Mesendoderm (in vitro differentiated cells): Measurements from ENCODE around the gene SLC30A7.
"Not testable (repeated sequence)": the region's sequence is repeated elsewhere in the genome, so short reads cannot be mapped to it uniquely, and the experiment has no call there.

Experiments
- DNase-seq: peaks from one replicate; pipeline ENCODE4 v3.0.0; 2013
- H2AK5ac ChIP-seq: 2 replicates; pipeline ENCODE4 v1.6.1; 2013; ENCODE audit warnings: low read length, inconsistent platforms
- H2BK120ac ChIP-seq: 2 replicates; pipeline ENCODE4 v1.6.1; 2013; ENCODE audit warnings: low read depth, mild to moderate bottlenecking, low read length, moderate library complexity, mixed read lengths
- H2BK15ac ChIP-seq: replicated peaks from 2 replicates; pipeline ENCODE4 v1.6.1; 2013; ENCODE audit warnings: low read depth, mild to moderate bottlenecking, moderate library complexity
- H2BK5ac ChIP-seq: 2 replicates; pipeline ENCODE4 v1.6.1; 2013; ENCODE audit warnings: low read length, inconsistent platforms
- H3K18ac ChIP-seq: 2 replicates; pipeline ENCODE4 v1.6.1; 2013; ENCODE audit warnings: mild to moderate bottlenecking, low read length, mixed read lengths
- H3K23ac ChIP-seq: one replicate; pipeline ENCODE4 v1.6.1; 2013; ENCODE audit warnings: low read length
- H3K27ac ChIP-seq: 2 replicates; pipeline ENCODE4 v1.5.1; 2013; ENCODE audit warnings: low read depth, mild to moderate bottlenecking, inconsistent platforms, low read length, moderate library complexity
- H3K27me3 ChIP-seq: 2 replicates; pipeline ENCODE4 v1.6.1; 2013; ENCODE audit warnings: low read length, control low read depth, mild to moderate bottlenecking, inconsistent platforms; ENCODE audit not compliant: insufficient read depth, poor library complexity
- H3K36me3 ChIP-seq: 2 replicates; pipeline ENCODE4 v1.6.1; 2013; ENCODE audit warnings: low read length, inconsistent platforms; ENCODE audit not compliant: control insufficient read depth, insufficient read depth
- H3K4ac ChIP-seq: one replicate; pipeline ENCODE4 v1.6.1; 2013; ENCODE audit warnings: low read depth, mild to moderate bottlenecking, low read length, moderate library complexity
- H3K4me1 ChIP-seq: 2 replicates; pipeline ENCODE4 v1.6.1; 2013; ENCODE audit warnings: low read depth, low read length, inconsistent platforms; ENCODE audit not compliant: control insufficient read depth
- H3K4me2 ChIP-seq: 2 replicates; pipeline ENCODE4 v1.6.1; 2013; ENCODE audit warnings: low read length
- H3K4me3 ChIP-seq: 2 replicates; pipeline ENCODE4 v1.5.1; 2013; ENCODE audit warnings: mild to moderate bottlenecking, low read length
- H3K56ac ChIP-seq: one replicate; pipeline ENCODE4 v1.6.1; 2013; ENCODE audit warnings: low read length
- H3K79me1 ChIP-seq: 2 replicates; pipeline ENCODE4 v1.6.1; 2013; ENCODE audit warnings: low read length, inconsistent platforms
- H3K79me2 ChIP-seq: 2 replicates; pipeline ENCODE4 v1.6.1; 2013; ENCODE audit warnings: mild to moderate bottlenecking, low read length; ENCODE audit not compliant: control insufficient read depth, insufficient read depth
- H3K9ac ChIP-seq: 2 replicates; pipeline ENCODE4 v1.6.1; 2013; ENCODE audit warnings: low read length, inconsistent platforms
- H4K5ac ChIP-seq: one replicate; pipeline ENCODE4 v1.6.1; 2013; ENCODE audit warnings: low read length
- H4K8ac ChIP-seq: one replicate; pipeline ENCODE4 v1.6.1; 2013; ENCODE audit warnings: low read depth, mild to moderate bottlenecking, control low read depth, low read length, moderate library complexity
- WGBS: extraction: QIAGEN DNeasy Blood & Tissue Kit; methylation state at CpG from one replicate; pipeline ENCODE4 v1.1.7; 2013; ENCODE audit warnings: low lambda C conversion rate, missing lambda C conversion rate; ENCODE audit not compliant: insufficient coverage; ENCODE audit errors: extremely low coverage; 5-methylcytosine and 5-hydroxymethylcytosine counted together

SLC30A7 gene

DNA sequence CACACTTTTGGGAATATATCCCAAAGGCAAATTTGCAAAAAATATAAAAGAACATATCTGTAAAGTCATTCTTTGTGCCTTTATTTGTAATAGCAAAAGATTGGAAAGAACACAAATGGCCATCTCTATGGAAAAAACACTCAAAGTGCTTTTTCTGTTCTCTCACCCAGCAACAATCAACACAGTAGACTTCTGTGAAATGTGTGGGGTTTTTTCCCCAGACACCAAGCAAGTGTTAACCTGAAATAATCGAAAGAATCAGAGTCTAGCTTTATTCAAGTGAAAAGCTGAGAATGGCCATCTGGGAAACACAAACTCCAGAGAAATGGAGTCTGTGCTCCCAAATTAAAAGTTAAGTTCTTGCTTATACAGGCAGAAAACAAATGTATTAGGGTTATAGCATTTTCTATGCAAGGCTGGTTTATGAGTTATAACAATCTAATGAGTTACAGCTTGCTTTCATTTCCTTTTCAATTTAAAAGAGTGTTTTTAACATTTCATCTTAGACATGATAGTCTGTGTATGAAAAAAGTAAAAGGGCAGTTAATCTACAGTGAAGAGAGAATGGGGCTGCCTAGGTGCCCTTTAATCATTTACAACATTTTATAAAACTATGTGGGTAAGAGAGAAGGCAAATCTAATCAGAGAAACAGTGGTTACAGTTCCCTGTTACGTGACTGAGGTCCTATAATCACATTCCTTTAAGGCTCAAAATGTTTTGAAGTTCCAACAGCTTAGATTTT lies 46.6 kb downstream of the SLC30A7 start:
- no peak overlapping the region for H3K9ac ChIP-seq
- no peak overlapping the region for H2BK120ac ChIP-seq
- no peak for DNase-seq
- no peak overlapping the region for H3K23ac ChIP-seq
- no peak overlapping the region for H3K4ac ChIP-seq
- H2BK15ac ChIP-seq, result no peak overlapping the region
- no peak overlapping the region for H3K56ac ChIP-seq
- no peak overlapping the region for H3K27ac ChIP-seq
- no CpG with 5 or more reads among the region's 2 CpGs for WGBS
- H3K4me3 ChIP-seq, result no peak overlapping the region
- H3K27me3 ChIP-seq, result no peaks in the 10 kb centered on the region
- no peak overlapping the region for H3K4me2 ChIP-seq
- no peak overlapping the region for H2BK5ac ChIP-seq
- no peaks in the 10 kb centered on the region for H3K79me2 ChIP-seq
- no peak overlapping the region for H3K18ac ChIP-seq
- H3K4me1 ChIP-seq, result no peaks in the 10 kb centered on the region
- H4K5ac ChIP-seq, result no peak overlapping the region
- no peak overlapping the region for H2AK5ac ChIP-seq
- H3K36me3 ChIP-seq, result no peaks in the 10 kb centered on the region
- H3K79me1 ChIP-seq, result peaks cover 3% of the 10 kb centered on the region
- H4K8ac ChIP-seq, result no peak overlapping the region

- H4K5ac ChIP-seq, result no peak overlapping the region
- H3K79me1 ChIP-seq, result peaks cover under 1% of the 10 kb centered on the region
- WGBS, result no CpG with 5 or more reads among the region's 1 CpG
- H3K36me3 ChIP-seq, result no peaks in the 10 kb centered on the region
- H3K27me3 ChIP-seq, result no peaks in the 10 kb centered on the region
- no peak overlapping the region for H3K23ac ChIP-seq
- H3K4ac ChIP-seq, result no peak overlapping the region
- DNase-seq, result no peak
- H3K56ac ChIP-seq, result no peak overlapping the region
- no peak overlapping the region for H3K4me3 ChIP-seq
- no peak overlapping the region for H3K4me2 ChIP-seq
- H3K27ac ChIP-seq, result no peak overlapping the region
- H3K79me2 ChIP-seq, result no peaks in the 10 kb centered on the region
- H2AK5ac ChIP-seq, result no peak overlapping the region
- H3K18ac ChIP-seq, result no peak overlapping the region
- H2BK15ac ChIP-seq, result no peak overlapping the region
- H2BK5ac ChIP-seq, result no peak overlapping the region
- no peaks in the 10 kb centered on the region for H3K4me1 ChIP-seq
- H2BK120ac ChIP-seq, result no peak overlapping the region
- no peak overlapping the region for H4K8ac ChIP-seq
- no peak overlapping the region for H3K9ac ChIP-seq
Measured at GRCh38 chr1:100943533-100943932, 47.6 kb downstream of the SLC30A7 start.

- not testable (repeated sequence) for H3K27me3 ChIP-seq, H2AK5ac ChIP-seq, DNase-seq, H4K8ac ChIP-seq, H3K9ac ChIP-seq, H3K56ac ChIP-seq, H2BK120ac ChIP-seq, H3K4me3 ChIP-seq, H3K27ac ChIP-seq, H3K4me2 ChIP-seq, H3K4ac ChIP-seq, H2BK15ac ChIP-seq, H3K4me1 ChIP-seq, H2BK5ac ChIP-seq, H3K23ac ChIP-seq, H4K5ac ChIP-seq, H3K79me2 ChIP-seq, H3K18ac ChIP-seq, H3K79me1 ChIP-seq, H3K36me3 ChIP-seq
- no CpG with 5 or more reads among the region's 3 CpGs for WGBS
Measured at GRCh38 chr1:100946064-100946463, 50.2 kb downstream of the SLC30A7 start.

DNA sequence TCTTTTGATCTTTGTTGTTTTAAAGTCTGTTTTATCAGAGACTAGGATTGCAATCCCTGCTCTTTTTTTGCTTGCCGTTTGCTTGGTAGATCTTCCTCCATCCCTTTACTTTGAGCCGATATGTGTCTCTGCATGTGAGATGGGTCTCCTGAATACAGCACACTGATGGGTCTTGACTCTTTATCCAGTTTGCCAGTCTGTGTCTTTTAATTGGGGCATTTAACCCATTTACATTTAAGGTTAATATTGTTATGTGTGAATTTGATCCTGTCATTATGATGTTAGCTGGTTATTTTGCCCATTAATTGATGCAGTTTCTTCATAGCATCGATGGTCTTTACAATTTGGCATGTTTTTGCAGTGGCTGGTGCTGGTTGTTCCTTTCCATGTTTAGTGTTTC lies 51.9 kb downstream of the SLC30A7 start:
- H3K9ac ChIP-seq, H3K36me3 ChIP-seq, H3K56ac ChIP-seq, H3K4me3 ChIP-seq, H3K4me2 ChIP-seq, H3K23ac ChIP-seq, H2BK5ac ChIP-seq, H4K5ac ChIP-seq, H2BK15ac ChIP-seq, H3K79me1 ChIP-seq, H4K8ac ChIP-seq, H2AK5ac ChIP-seq, H3K27me3 ChIP-seq, H3K4ac ChIP-seq, DNase-seq, H3K27ac ChIP-seq, H2BK120ac ChIP-seq, H3K79me2 ChIP-seq, H3K18ac ChIP-seq, H3K4me1 ChIP-seq: not testable (repeated sequence)
- no CpG with 5 or more reads among the region's 3 CpGs for WGBS

DNA sequence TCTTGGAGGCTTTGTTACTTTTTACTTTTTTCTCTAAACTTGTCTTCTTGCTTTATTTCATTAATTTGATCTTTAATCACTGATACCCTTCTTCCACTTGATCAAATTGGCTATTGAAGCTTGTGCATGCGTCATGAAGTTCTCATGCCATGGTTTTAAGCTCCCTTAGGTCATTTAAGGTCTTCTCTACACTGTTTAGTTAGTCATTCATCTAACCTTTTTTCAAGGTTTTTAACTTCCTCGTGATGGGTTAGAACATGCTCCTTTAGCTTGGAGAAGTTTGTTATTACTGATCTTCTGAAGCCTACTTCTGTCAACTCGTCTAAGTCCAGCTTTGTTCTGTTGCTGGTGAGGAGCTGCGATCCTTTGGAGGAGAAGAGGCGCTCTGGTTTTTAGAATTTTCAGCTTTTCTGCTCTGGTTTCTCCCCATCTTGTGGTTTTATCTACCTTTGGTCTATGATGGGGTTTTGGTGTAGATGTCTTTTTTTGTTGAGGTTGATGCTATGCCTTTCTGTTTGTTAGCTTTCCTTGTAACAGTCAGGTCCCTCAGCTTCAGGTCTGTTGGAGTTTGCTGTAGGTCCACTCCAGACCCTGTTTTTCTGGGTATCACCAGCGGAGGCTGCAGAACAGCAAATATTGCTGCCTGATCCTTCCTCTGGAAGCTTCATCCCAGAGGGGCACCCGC lies 53.0 kb downstream of the SLC30A7 start:
- not testable (repeated sequence) for H3K27ac ChIP-seq, H3K79me1 ChIP-seq, H4K8ac ChIP-seq, H3K27me3 ChIP-seq, H2BK5ac ChIP-seq, H2AK5ac ChIP-seq, H4K5ac ChIP-seq, H2BK15ac ChIP-seq, H3K4ac ChIP-seq, H3K4me3 ChIP-seq, H3K4me2 ChIP-seq, H2BK120ac ChIP-seq, H3K9ac ChIP-seq, H3K4me1 ChIP-seq, H3K79me2 ChIP-seq, H3K36me3 ChIP-seq, H3K23ac ChIP-seq, DNase-seq, H3K18ac ChIP-seq
- WGBS, result no CpG with 5 or more reads among the region's 7 CpGs
- peak overlapping the region; percentile 52 for H3K56ac ChIP-seq
